Central memory CD8-positive, alpha-beta T cell (primary cell): ENCODE data around the gene PEX11G.
A peak's percentile ranks its signal among the peaks of the same experiment; 100 is the strongest.

Experiments
- ATAC-seq: fragments of 150-1000 bp; cut with Tn5 transposase; replicated peaks from 2 replicates; pipeline ENCODE4 v1.10.0; 2022; ENCODE audit warnings: mild to moderate bottlenecking, moderate FRiP score, moderate number of reproducible peaks; ENCODE audit not compliant: poor library complexity, severe bottlenecking; ENCODE audit errors: extremely low read depth
- DNase-seq, 2 donors: peaks; one replicate each; pipeline ENCODE4 v3.0.0; 2021; ENCODE audit warnings: low spot score in 2 of 2
- H3K27ac Mint-ChIP-seq: one replicate; pipeline ENCODE4 v1.8.0; 2022; ENCODE audit warnings: low read depth, mild to moderate bottlenecking, moderate library complexity, mixed read lengths
- H3K27me3 Mint-ChIP-seq: one replicate; pipeline ENCODE4 v1.8.0; 2022; ENCODE audit warnings: mixed read lengths
- H3K36me3 Mint-ChIP-seq: one replicate; pipeline ENCODE4 v1.8.0; 2022; ENCODE audit warnings: mild to moderate bottlenecking, moderate library complexity, mixed read lengths; ENCODE audit not compliant: insufficient read depth
- H3K4me1 Mint-ChIP-seq: one replicate; pipeline ENCODE4 v1.8.0; 2022; ENCODE audit warnings: mixed read lengths
- H3K4me3 Mint-ChIP-seq: one replicate; pipeline ENCODE4 v1.8.0; 2022; ENCODE audit warnings: mild to moderate bottlenecking, moderate library complexity, mixed read lengths
- H3K9me3 Mint-ChIP-seq: one replicate; pipeline ENCODE4 v1.8.0; 2022; ENCODE audit warnings: mixed read lengths

PEX11G gene

GRCh38 chr19:7516333-7516732, 27.5 kb upstream of the PEX11G start:
- H3K36me3 Mint-ChIP-seq: peaks cover 6% of the 10 kb centered on the region
- no peak for ATAC-seq
- peaks cover 22% of the 10 kb centered on the region for H3K4me1 Mint-ChIP-seq
- no peaks in the 10 kb centered on the region for H3K9me3 Mint-ChIP-seq
- H3K27me3 Mint-ChIP-seq: peaks cover 24% of the 10 kb centered on the region
- no peak overlapping the region for H3K27ac Mint-ChIP-seq
- peak overlapping the region; percentile 56 for H3K4me3 Mint-ChIP-seq
- DNase-seq: no peak

- peak within 1 kb of the TSS; percentile 56 for H3K27ac Mint-ChIP-seq
- peak within 1 kb of the TSS; percentile 73 for H3K4me3 Mint-ChIP-seq
- peaks cover 22% of the 10 kb centered on the region for H3K4me1 Mint-ChIP-seq
- peaks cover 24% of the 10 kb centered on the region for H3K27me3 Mint-ChIP-seq
- peaks cover 6% of the 10 kb centered on the region for H3K36me3 Mint-ChIP-seq
- no peak for DNase-seq
- ATAC-seq: peak; percentile 52
- H3K9me3 Mint-ChIP-seq: no peaks in the 10 kb centered on the region
These were observed 26.9 kb upstream of the PEX11G start, which contains the start of gene ZNF358 for GRCh38 chr19:7515645-7516151. TSS of gene ZNF358 (plus strand) at chr19:7516103. CDS start at chr19:7519243, 3,140 bp downstream.

- DNase-seq (no peak), ATAC-seq (no peak)
- H3K27me3 Mint-ChIP-seq: peaks cover 27% of the 10 kb centered on the region
- no peaks in the 10 kb centered on the region for H3K9me3 Mint-ChIP-seq
- peak overlapping the region; percentile 56 for H3K27ac Mint-ChIP-seq
- H3K4me3 Mint-ChIP-seq: peak overlapping the region; percentile 73
- H3K4me1 Mint-ChIP-seq: peaks cover 22% of the 10 kb centered on the region
- H3K36me3 Mint-ChIP-seq: peaks cover 6% of the 10 kb centered on the region
These were observed 26.3 kb upstream of the PEX11G start for GRCh38 chr19:7515110-7515644.

- peaks cover 22% of the 10 kb centered on the region for H3K4me1 Mint-ChIP-seq
- H3K36me3 Mint-ChIP-seq: peaks cover 3% of the 10 kb centered on the region
- peaks cover 38% of the 10 kb centered on the region for H3K27me3 Mint-ChIP-seq
- H3K4me3 Mint-ChIP-seq: no peak overlapping the region
- no peak overlapping the region for H3K27ac Mint-ChIP-seq
- DNase-seq: no peak
- H3K9me3 Mint-ChIP-seq: no peaks in the 10 kb centered on the region
- ATAC-seq: no peak
These were observed 25.2 kb upstream of the PEX11G start for GRCh38 chr19:7513809-7514642.

- Mint-ChIP-seq H3K36me3 (peaks cover 4% of the 10 kb centered on the region), H3K27ac (no peak overlapping the region), H3K4me3 (no peak overlapping the region), H3K27me3 (peaks cover 53% of the 10 kb centered on the region), H3K9me3 (no peaks in the 10 kb centered on the region), H3K4me1 (peaks cover 14% of the 10 kb centered on the region)
- DNase-seq: no peak
- no peak for ATAC-seq
These were observed 23.6 kb upstream of the PEX11G start for GRCh38 chr19:7512400-7512851.

- H3K4me1 Mint-ChIP-seq: peaks cover 10% of the 10 kb centered on the region
- no peak for DNase-seq
- H3K27me3 Mint-ChIP-seq: peaks cover 47% of the 10 kb centered on the region
- no peak overlapping the region for H3K4me3 Mint-ChIP-seq
- H3K27ac Mint-ChIP-seq: no peak overlapping the region
- no peaks in the 10 kb centered on the region for H3K9me3 Mint-ChIP-seq
- ATAC-seq: no peak
- H3K36me3 Mint-ChIP-seq: peaks cover 4% of the 10 kb centered on the region
These were observed 20.8 kb upstream of the PEX11G start for GRCh38 chr19:7509625-7510024.

GRCh38 chr19:7507884-7508283, 19.0 kb upstream of the PEX11G start:
- peaks cover 10% of the 10 kb centered on the region for H3K4me1 Mint-ChIP-seq
- no peak overlapping the region for H3K4me3 Mint-ChIP-seq
- ATAC-seq (no peak), DNase-seq (no peak)
- peaks cover 47% of the 10 kb centered on the region for H3K27me3 Mint-ChIP-seq
- H3K36me3 Mint-ChIP-seq: peaks cover 4% of the 10 kb centered on the region
- no peak overlapping the region for H3K27ac Mint-ChIP-seq
- no peaks in the 10 kb centered on the region for H3K9me3 Mint-ChIP-seq

- no peaks in the 10 kb centered on the region for H3K9me3 Mint-ChIP-seq
- peaks cover 52% of the 10 kb centered on the region for H3K27me3 Mint-ChIP-seq
- peak overlapping the region; percentile 64 for H3K27ac Mint-ChIP-seq
- DNase-seq: no peak
- H3K36me3 Mint-ChIP-seq: peaks cover 4% of the 10 kb centered on the region
- H3K4me1 Mint-ChIP-seq: peaks cover 10% of the 10 kb centered on the region
- no peak overlapping the region for H3K4me3 Mint-ChIP-seq
- peak; percentile 49 for ATAC-seq
These were observed 17.8 kb upstream of the PEX11G start for GRCh38 chr19:7506385-7507328.

GRCh38 chr19:7505682-7506384, 17.0 kb upstream of the PEX11G start:
- peaks cover 5% of the 10 kb centered on the region for H3K36me3 Mint-ChIP-seq
- H3K9me3 Mint-ChIP-seq: no peaks in the 10 kb centered on the region
- H3K27ac Mint-ChIP-seq: no peak overlapping the region
- no peak for DNase-seq
- H3K27me3 Mint-ChIP-seq: peaks cover 57% of the 10 kb centered on the region
- ATAC-seq: no peak
- H3K4me3 Mint-ChIP-seq: no peak overlapping the region
- H3K4me1 Mint-ChIP-seq: peaks cover 10% of the 10 kb centered on the region

GRCh38 chr19:7505288-7505681, 16.4 kb upstream of the PEX11G start:
- peaks cover 10% of the 10 kb centered on the region for H3K4me1 Mint-ChIP-seq
- ATAC-seq: no peak
- peaks cover 57% of the 10 kb centered on the region for H3K27me3 Mint-ChIP-seq
- no peak overlapping the region for H3K27ac Mint-ChIP-seq
- no peak for DNase-seq
- H3K4me3 Mint-ChIP-seq: no peak overlapping the region
- H3K9me3 Mint-ChIP-seq: no peaks in the 10 kb centered on the region
- peaks cover 5% of the 10 kb centered on the region for H3K36me3 Mint-ChIP-seq

- no peak for DNase-seq
- no peak overlapping the region for H3K4me3 Mint-ChIP-seq
- no peak for ATAC-seq
- no peaks in the 10 kb centered on the region for H3K9me3 Mint-ChIP-seq
- H3K27ac Mint-ChIP-seq: no peak overlapping the region
- H3K36me3 Mint-ChIP-seq: peaks cover 5% of the 10 kb centered on the region
- peaks cover 10% of the 10 kb centered on the region for H3K4me1 Mint-ChIP-seq
- peaks cover 57% of the 10 kb centered on the region for H3K27me3 Mint-ChIP-seq
These were observed 15.8 kb upstream of the PEX11G start for GRCh38 chr19:7504684-7505083.

- no peak overlapping the region for H3K27ac Mint-ChIP-seq
- H3K4me3 Mint-ChIP-seq: no peak overlapping the region
- H3K4me1 Mint-ChIP-seq: peaks cover 10% of the 10 kb centered on the region
- H3K36me3 Mint-ChIP-seq: peaks cover 7% of the 10 kb centered on the region
- DNase-seq (no peak), ATAC-seq (no peak)
- no peaks in the 10 kb centered on the region for H3K9me3 Mint-ChIP-seq
- peaks cover 57% of the 10 kb centered on the region for H3K27me3 Mint-ChIP-seq
These were observed 13.7 kb upstream of the PEX11G start for GRCh38 chr19:7502552-7502951.
